ENCODE results near the gene TTLL10.
"Not testable (repeated sequence)": the region's sequence is repeated elsewhere in the genome, so short reads cannot be mapped to it uniquely, and the experiment has no call there.

Gene TTLL10

DNA sequence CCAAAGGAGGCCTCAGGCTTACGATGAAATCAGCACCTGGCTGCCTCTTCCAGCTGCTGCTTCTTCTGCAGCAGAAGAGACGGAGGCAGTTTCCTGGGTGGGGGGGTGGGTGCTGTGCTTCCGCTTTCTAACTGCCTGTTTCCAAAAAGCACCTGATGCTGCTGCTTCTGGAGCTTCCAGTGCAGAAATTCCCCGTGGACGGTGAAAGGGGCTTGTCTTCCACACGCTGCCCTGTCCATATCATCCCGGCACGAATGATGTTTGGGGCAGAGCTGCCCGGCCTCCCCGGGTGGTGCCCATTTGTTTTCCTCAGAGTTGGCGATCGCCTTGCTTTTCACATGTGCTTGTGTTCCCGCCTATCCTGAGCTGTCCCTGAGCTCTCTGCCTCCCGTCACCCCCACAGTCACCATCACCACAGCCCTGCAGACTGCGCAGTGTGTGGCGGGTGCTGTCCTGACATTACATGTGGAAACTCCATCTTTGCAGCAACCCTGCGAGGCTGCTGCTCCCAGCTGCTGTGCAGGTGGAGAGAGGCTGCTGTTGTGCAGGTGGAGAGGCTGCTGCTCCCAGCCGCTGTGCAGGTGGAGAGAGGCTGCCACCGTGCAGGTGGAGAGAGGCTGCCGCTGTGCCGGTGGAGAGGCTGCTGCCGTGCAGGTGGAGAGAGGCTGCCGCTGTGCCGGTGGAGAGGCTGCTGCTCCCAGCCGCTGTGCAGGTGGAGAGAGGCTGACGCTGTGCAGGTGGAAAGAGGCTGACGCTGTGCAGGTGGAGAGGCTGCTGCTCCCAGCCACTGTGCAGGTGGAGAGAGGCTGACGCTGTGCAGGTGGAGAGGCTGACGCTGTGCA, 1.8 kb downstream of the TTLL10 start:
- Histone ChIP-seq H3K9me3 (ENCODE audit: control insufficient read depth, insufficient read depth, low read length) (no peaks in the 10 kb centered on the region), H3K36me3 (ENCODE audit: control insufficient read depth, insufficient read depth, low read length) (no peaks in the 10 kb centered on the region), H3K9ac (ENCODE audit: low read depth, low read length) (no peak overlapping the region), H3K27ac (ENCODE audit: low read depth, low read length) (no peak overlapping the region), H3K4me3 (ENCODE audit: low read depth, low read length) (no peak overlapping the region), H3K4me1 (ENCODE audit: control insufficient read depth, insufficient read depth, low read length) (peaks cover 12% of the 10 kb centered on the region), H3K27me3 (ENCODE audit: control insufficient read depth, insufficient read depth, low read length) (no peaks in the 10 kb centered on the region; the same call in 1 of the 2 replicates)

- H3K9ac ChIP-seq (ENCODE audit: low read depth, low read length); H3K36me3 ChIP-seq (ENCODE audit: control insufficient read depth, insufficient read depth, low read length); H3K9me3 ChIP-seq (ENCODE audit: control insufficient read depth, insufficient read depth, low read length); H3K4me3 ChIP-seq (ENCODE audit: low read depth, low read length); H3K27ac ChIP-seq (ENCODE audit: low read depth, low read length); H3K27me3 ChIP-seq (ENCODE audit: control insufficient read depth, insufficient read depth, low read length): not testable (repeated sequence)
- peaks cover 12% of the 10 kb centered on the region for H3K4me1 ChIP-seq (ENCODE audit: control insufficient read depth, insufficient read depth, low read length)
These were observed 2.5 kb downstream of the TTLL10 start for GRCh38 chr1:1176063-1176761.

- H3K4me3 ChIP-seq (ENCODE audit: low read depth, low read length) = no peak overlapping the region
- no peaks in the 10 kb centered on the region for H3K9me3 ChIP-seq (ENCODE audit: control insufficient read depth, insufficient read depth, low read length)
- H3K9ac ChIP-seq (ENCODE audit: low read depth, low read length) = no peak overlapping the region
- no peak overlapping the region for H3K27ac ChIP-seq (ENCODE audit: low read depth, low read length)
- peaks cover 12% of the 10 kb centered on the region for H3K4me1 ChIP-seq (ENCODE audit: control insufficient read depth, insufficient read depth, low read length)
- no peaks in the 10 kb centered on the region; the same call in 1 of the 2 replicates for H3K27me3 ChIP-seq (ENCODE audit: control insufficient read depth, insufficient read depth, low read length)
- H3K36me3 ChIP-seq (ENCODE audit: control insufficient read depth, insufficient read depth, low read length) = no peaks in the 10 kb centered on the region
These were observed 3.3 kb downstream of the TTLL10 start for GRCh38 chr1:1176931-1177330.

DNA sequence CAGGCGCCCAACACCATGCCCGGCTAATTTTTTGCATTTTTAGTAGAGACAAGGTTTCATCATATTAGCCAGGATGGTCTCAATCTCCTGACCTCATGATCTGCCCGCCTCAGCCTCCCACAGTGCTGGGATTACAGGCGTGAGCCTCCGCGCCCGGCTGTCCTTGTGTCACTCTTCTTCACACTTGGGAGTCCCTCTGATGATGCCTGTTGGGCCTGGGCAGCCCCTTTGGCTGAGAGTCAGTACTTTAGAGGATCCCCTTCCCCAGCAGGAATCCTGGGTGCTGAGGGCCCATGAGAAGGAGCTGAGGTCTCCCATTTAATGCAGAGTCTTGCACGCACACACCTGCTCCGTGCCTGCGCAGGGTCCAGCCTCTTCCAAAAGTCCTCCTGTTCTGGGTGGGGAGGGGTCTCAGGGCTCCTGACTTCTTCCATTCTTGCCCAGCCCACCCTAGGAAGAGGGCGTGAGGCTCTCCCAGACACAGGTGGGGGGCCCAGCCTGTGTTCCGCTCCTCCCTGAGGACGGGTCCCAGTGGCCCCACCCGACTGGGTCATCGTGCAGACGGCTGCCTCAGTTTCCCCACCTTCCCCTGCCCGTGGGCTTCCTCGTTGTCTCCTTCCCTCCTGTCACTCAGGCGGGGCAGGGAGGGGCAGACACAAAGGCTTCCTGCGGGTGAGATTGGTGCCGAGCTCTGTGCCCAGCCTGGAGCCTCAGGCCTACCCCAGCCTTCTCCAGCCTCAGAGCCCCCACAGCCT, 3.9 kb downstream of the TTLL10 start:
- Histone ChIP-seq H3K36me3 (ENCODE audit: control insufficient read depth, insufficient read depth, low read length) (no peaks in the 10 kb centered on the region), H3K27me3 (ENCODE audit: control insufficient read depth, insufficient read depth, low read length) (no peaks in the 10 kb centered on the region; the same call in 1 of the 2 replicates)

GRCh38 chr1:1178794-1179331, 5.2 kb downstream of the TTLL10 start:
- Histone ChIP-seq H3K4me3 (ENCODE audit: low read depth, low read length) (no peak overlapping the region), H3K27me3 (ENCODE audit: control insufficient read depth, insufficient read depth, low read length) (no peaks in the 10 kb centered on the region; the same call in 1 of the 2 replicates)

More for the DNA sequence above, 3.9 kb downstream of the TTLL10 start:
- Histone ChIP-seq H3K4me3 (ENCODE audit: low read depth, low read length) (no peak overlapping the region), H3K9ac (ENCODE audit: low read depth, low read length) (no peak overlapping the region), H3K27ac (ENCODE audit: low read depth, low read length) (no peak overlapping the region), H3K4me1 (ENCODE audit: control insufficient read depth, insufficient read depth, low read length) (peaks cover 12% of the 10 kb centered on the region), H3K9me3 (ENCODE audit: control insufficient read depth, insufficient read depth, low read length) (no peaks in the 10 kb centered on the region)

DNA sequence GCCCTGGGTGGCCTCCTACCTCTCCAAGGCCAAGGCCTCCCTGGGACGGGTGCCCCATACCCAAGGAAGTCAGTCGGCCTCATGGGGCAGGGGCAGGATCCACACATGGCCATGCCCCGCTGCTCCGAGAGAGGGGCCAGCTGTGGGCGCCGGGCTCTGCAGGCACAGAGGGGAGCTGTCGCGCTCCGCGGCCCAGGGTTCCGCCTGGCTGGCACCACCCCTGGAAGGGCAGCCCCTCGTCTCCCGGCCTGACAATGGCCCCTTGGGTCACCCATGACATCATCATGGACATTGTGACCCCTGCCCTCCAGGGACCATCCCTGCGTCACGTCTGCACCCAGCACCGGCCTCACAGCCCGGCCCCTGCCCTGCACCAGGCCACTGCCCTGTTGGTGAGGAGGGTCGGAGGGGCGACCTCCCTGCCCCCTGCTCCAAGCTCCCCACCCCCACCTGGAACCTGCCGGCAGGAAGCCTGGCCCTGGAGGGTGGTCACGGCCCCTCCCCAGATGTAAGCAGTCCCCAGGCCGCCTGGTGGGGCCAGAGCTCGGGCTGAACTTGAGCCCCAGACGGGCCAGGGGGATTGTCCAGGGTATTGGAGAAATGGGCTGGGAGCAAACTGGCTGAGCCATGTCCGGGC, 5.8 kb downstream of the TTLL10 start:
- no peaks in the 10 kb centered on the region for H3K9me3 ChIP-seq (ENCODE audit: control insufficient read depth, insufficient read depth, low read length)
- H3K9ac ChIP-seq (ENCODE audit: low read depth, low read length) = no peak overlapping the region
- no peaks in the 10 kb centered on the region; the same call in 1 of the 2 replicates for H3K27me3 ChIP-seq (ENCODE audit: control insufficient read depth, insufficient read depth, low read length)
- H3K36me3 ChIP-seq (ENCODE audit: control insufficient read depth, insufficient read depth, low read length) = no peaks in the 10 kb centered on the region
- H3K27ac ChIP-seq (ENCODE audit: low read depth, low read length) = no peak overlapping the region
- H3K4me3 ChIP-seq (ENCODE audit: low read depth, low read length) = no peak overlapping the region
- peaks cover 7% of the 10 kb centered on the region for H3K4me1 ChIP-seq (ENCODE audit: control insufficient read depth, insufficient read depth, low read length)

More at GRCh38 chr1:1178794-1179331, 5.2 kb downstream of the TTLL10 start:
- peaks cover 7% of the 10 kb centered on the region for H3K4me1 ChIP-seq (ENCODE audit: control insufficient read depth, insufficient read depth, low read length)
- no peaks in the 10 kb centered on the region for H3K36me3 ChIP-seq (ENCODE audit: control insufficient read depth, insufficient read depth, low read length)
- H3K27ac ChIP-seq (ENCODE audit: low read depth, low read length) = no peak overlapping the region
- no peaks in the 10 kb centered on the region for H3K9me3 ChIP-seq (ENCODE audit: control insufficient read depth, insufficient read depth, low read length)
- no peak overlapping the region for H3K9ac ChIP-seq (ENCODE audit: low read depth, low read length)

- H3K27ac ChIP-seq (ENCODE audit: low read depth, low read length) = no peak overlapping the region
- H3K27me3 ChIP-seq (ENCODE audit: control insufficient read depth, insufficient read depth, low read length) = no peaks in the 10 kb centered on the region; the same call in 1 of the 2 replicates
- H3K4me1 ChIP-seq (ENCODE audit: control insufficient read depth, insufficient read depth, low read length) = peaks cover 7% of the 10 kb centered on the region
- H3K9ac ChIP-seq (ENCODE audit: low read depth, low read length) = no peak overlapping the region
- no peaks in the 10 kb centered on the region for H3K36me3 ChIP-seq (ENCODE audit: control insufficient read depth, insufficient read depth, low read length)
- H3K4me3 ChIP-seq (ENCODE audit: low read depth, low read length) = no peak overlapping the region
- H3K9me3 ChIP-seq (ENCODE audit: control insufficient read depth, insufficient read depth, low read length) = no peaks in the 10 kb centered on the region
These were observed 6.5 kb downstream of the TTLL10 start for GRCh38 chr1:1179983-1180861.

DNA sequence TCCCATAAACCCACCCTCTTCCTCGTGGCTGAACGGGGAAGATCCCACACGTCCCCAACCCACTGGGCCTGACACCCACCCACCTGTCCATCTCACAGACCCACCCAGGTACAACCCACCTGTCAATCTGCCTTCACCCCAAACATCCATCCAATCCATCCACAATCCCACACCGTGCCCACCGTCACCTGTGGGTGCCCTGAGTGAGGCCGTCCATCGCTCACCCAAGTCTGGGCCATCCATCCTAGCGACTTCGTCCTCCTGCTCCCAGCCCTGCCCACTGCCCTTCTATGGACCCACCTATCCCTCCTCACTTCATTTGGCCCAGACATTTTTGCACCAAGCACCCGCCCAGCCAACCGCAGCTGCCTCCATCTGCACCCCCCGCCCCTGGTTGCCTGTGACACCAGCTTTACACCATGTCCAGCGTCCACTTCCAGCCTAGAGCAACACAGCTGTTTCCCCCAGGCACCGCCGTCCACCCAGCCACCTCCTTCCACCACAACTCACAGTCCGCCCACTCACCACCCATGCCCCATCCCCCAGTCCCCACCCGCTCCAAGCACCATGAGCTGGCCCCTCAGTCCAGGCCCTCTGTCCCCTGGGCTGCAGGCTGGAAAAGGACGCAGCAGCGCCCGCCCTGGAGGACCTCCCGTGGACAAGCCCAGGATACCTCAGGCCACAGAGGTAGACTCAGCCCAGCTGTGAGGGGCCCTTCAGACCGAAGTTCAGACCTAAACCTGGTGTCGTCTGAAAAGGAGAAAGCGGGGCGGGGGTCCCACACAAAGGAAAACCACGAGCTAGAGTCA, 7.7 kb downstream of the TTLL10 start:
- no peak overlapping the region for H3K9ac ChIP-seq (ENCODE audit: low read depth, low read length)
- H3K4me3 ChIP-seq (ENCODE audit: low read depth, low read length) = no peak overlapping the region
- H3K36me3 ChIP-seq (ENCODE audit: control insufficient read depth, insufficient read depth, low read length) = no peaks in the 10 kb centered on the region
- H3K4me1 ChIP-seq (ENCODE audit: control insufficient read depth, insufficient read depth, low read length) = peaks cover 7% of the 10 kb centered on the region
- no peaks in the 10 kb centered on the region for H3K9me3 ChIP-seq (ENCODE audit: control insufficient read depth, insufficient read depth, low read length)
- H3K27me3 ChIP-seq (ENCODE audit: control insufficient read depth, insufficient read depth, low read length) = no peaks in the 10 kb centered on the region
- H3K27ac ChIP-seq (ENCODE audit: low read depth, low read length) = no peak overlapping the region

DNA sequence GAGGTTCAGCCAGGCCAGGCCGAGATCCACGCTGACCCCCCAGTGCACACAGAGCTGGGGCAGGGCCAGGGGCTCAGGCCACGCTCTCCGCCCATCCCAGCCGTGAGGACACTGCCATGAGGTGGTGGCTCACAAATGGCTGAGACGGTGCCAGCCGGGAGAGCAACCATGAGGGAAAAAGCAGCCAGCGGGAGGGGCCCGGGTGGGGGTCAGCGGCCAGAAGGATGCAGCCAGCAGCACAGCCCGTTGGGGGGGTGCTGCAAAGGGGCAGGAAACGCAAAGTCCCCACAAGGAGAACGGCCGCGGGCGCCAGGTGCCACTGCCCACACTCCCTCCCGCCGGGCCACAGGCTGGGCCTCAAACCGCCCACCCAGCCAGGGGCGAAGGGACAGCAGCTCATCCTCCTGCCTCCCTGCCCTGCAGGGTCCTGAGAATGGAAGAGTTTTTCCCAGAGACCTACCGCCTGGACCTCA, 8.3 kb downstream of the TTLL10 start:
- Histone ChIP-seq H3K9me3 (ENCODE audit: control insufficient read depth, insufficient read depth, low read length) (no peaks in the 10 kb centered on the region), H3K27ac (ENCODE audit: low read depth, low read length) (no peak overlapping the region), H3K4me3 (ENCODE audit: low read depth, low read length) (no peak overlapping the region), H3K27me3 (ENCODE audit: control insufficient read depth, insufficient read depth, low read length) (no peaks in the 10 kb centered on the region), H3K9ac (ENCODE audit: low read depth, low read length) (no peak overlapping the region), H3K36me3 (ENCODE audit: control insufficient read depth, insufficient read depth, low read length) (no peaks in the 10 kb centered on the region), H3K4me1 (ENCODE audit: control insufficient read depth, insufficient read depth, low read length) (peaks cover 1% of the 10 kb centered on the region)

Measured in HUES48 (cell line).